ENCODE measurements around the gene USP37. TPM values are rescaled to one million over a fixed set of nuclear protein-coding genes. Genes with fewer than 3 reads are reported as not detected.

The USP37 gene, protein sequence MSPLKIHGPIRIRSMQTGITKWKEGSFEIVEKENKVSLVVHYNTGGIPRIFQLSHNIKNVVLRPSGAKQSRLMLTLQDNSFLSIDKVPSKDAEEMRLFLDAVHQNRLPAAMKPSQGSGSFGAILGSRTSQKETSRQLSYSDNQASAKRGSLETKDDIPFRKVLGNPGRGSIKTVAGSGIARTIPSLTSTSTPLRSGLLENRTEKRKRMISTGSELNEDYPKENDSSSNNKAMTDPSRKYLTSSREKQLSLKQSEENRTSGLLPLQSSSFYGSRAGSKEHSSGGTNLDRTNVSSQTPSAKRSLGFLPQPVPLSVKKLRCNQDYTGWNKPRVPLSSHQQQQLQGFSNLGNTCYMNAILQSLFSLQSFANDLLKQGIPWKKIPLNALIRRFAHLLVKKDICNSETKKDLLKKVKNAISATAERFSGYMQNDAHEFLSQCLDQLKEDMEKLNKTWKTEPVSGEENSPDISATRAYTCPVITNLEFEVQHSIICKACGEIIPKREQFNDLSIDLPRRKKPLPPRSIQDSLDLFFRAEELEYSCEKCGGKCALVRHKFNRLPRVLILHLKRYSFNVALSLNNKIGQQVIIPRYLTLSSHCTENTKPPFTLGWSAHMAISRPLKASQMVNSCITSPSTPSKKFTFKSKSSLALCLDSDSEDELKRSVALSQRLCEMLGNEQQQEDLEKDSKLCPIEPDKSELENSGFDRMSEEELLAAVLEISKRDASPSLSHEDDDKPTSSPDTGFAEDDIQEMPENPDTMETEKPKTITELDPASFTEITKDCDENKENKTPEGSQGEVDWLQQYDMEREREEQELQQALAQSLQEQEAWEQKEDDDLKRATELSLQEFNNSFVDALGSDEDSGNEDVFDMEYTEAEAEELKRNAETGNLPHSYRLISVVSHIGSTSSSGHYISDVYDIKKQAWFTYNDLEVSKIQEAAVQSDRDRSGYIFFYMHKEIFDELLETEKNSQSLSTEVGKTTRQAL
- 8.1 and 15.1 TPM in 2 replicates for total RNA-seq

DNA sequence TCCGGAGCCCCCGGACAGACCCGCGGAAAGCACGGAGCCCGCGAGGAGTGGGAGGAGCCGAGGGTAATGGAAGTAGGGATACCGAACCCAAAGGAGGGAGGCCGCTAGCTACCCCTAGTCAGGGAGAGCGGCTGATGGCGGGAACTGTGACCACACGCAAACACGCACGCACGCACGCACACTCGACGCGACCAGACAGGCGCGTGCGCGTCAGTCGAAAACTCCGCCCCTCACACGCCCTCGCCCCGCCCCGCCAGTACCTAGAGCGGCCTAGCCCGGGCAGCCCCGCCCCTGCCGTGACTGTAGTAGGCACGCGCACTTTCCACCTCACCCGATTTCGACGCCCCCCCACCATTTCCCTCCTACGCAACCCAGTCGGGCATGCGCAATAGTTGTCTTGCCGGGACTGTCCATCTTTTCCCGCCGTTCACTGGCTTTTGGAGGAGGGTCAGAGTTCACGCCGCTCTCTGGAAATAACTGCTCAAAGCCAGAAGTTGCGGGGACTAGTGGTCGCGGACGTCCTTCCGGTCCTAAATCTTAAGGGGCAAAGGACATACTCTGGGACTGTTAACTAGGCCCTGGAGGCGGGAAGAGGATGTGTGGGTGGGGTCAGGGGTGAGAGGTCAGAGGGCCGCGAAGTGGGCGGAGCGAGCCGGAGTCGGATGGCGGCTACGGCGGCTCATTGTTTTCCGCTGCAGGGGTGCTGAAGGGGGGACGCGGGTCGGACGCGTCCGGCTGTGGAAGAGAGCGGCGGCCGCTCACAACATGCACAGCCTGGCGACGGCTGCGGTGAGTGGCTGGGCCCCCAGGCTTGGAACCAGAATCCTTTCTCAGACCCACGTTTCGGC lies at the start of gene USP37, which contains the start of gene CNOT9:
USP37 (minus strand) TSS at position 162 of the 848 bp plus-strand sequence. CDS start 9,698 bp downstream, outside the sequence.
CNOT9 (plus strand) TSS at position 650 of the 848 bp plus-strand sequence; CDS start at position 766, 116 bp downstream.

GRCh38 chr2:218607436-218608115 lies 39.4 kb upstream of the USP37 start, which contains the start of gene PLCD4:
Gene PLCD4, plus strand, starts transcription at chr2:218607899. Its CDS starts 7,841 bp downstream, at chr2:218615740.

DNA sequence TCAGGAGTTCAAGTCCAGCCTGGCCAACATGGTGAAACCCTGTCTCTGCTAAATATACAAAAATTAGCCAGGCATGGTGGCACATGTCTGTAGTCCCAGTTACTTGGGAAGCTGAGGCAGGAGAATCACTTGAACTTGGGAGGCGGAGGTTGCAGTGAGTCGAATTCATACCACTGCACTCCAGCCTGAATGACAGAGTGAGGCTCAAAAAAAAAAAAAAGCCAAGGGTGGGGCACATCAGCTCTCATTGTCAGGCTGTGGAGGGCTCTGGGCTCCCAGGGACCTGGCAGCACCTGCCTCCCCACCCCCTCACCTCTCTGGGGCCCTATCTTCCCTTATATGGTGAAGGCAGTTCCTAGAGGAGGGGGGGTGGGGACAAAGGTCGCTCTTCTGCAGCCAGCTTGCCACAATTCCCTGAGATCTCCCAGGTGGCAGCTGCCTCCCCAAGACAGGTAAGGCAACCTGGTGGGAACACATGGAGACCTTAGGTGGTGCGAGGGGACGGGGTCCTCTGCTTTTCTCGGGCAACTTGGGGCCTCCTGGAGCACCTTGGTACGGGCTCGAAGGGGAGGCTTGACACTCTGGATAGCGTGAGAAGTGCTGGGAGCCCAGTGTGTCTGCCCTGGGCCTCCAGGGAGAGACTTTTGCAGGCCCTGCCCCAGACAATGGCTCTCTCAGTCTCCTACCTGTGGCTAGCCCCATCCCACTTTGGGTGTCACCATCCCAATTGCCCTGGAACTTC lies 149.3 kb downstream of the USP37 start, which contains the start of gene VIL1:
VIL1 (plus strand) TSS at position 407 of the 742 bp plus-strand sequence. CDS start 4,656 bp downstream, outside the sequence.

Other genes with a start within 250 kb of the USP37 start
- not detected in 2 replicates for gene CATIP, start 211.5 kb downstream of the USP37 start, total RNA-seq
- 0.13 and 0.16 TPM in 2 replicates for gene SLC11A1, start 186.1 kb downstream of the USP37 start, total RNA-seq
- gene CTDSP1, start 168.5 kb downstream of the USP37 start, total RNA-seq = 53.9 and 56.4 TPM in 2 replicates
- 0.06 TPM in 1 of 2 replicates, not detected in the other for gene VIL1, start 149.2 kb downstream of the USP37 start, total RNA-seq
- gene CNOT9, start 488 bp upstream of the USP37 start, total RNA-seq = 32.7 and 54.7 TPM in 2 replicates
- 0.32 and 1.5 TPM in 2 replicates for gene PLCD4, start 39.5 kb upstream of the USP37 start, total RNA-seq
- gene ZNF142, start 91.3 kb upstream of the USP37 start, total RNA-seq = 4.0 and 10.2 TPM in 2 replicates
- 33.8 and 42.5 TPM in 2 replicates for gene BCS1L, start 91.3 kb upstream of the USP37 start, total RNA-seq
- 25.4 and 37.7 TPM in 2 replicates for gene RNF25, start 103.7 kb upstream of the USP37 start, total RNA-seq
- gene STK36, start 103.7 kb upstream of the USP37 start, total RNA-seq = 6.6 and 21.6 TPM in 2 replicates
- gene TTLL4, start 142.5 kb upstream of the USP37 start, total RNA-seq = 4.4 and 12.0 TPM in 2 replicates
- gene CYP27A1, start 213.8 kb upstream of the USP37 start, total RNA-seq = 5.5 and 23.7 TPM in 2 replicates

Measured in bladder microvascular endothelial cell (primary cell).